WTC11 (cell line): ENCODE results near the gene OST4. TPM values are rescaled to one million over a fixed set of nuclear protein-coding genes. Genes with fewer than 3 reads are reported as not detected.

Experiments used
- ATF1 ChIP-seq: sonication (generic); formaldehyde crosslinking; IDR thresholded peaks from 2 replicates; pipeline ENCODE4 v1.8.1; 2023; ENCODE audit warnings: mild to moderate bottlenecking, moderate library complexity, missing genetic modification reagents
- FOXK1 ChIP-seq: sonication (generic); formaldehyde crosslinking; IDR thresholded peaks from 2 replicates; pipeline ENCODE4 v1.8.0; 2022; ENCODE audit warnings: mild to moderate bottlenecking, moderate library complexity, missing genetic modification reagents
- GABPB1 ChIP-seq: sonication (generic); formaldehyde crosslinking; IDR thresholded peaks from 2 replicates; pipeline ENCODE4 v1.8.1; 2023; ENCODE audit warnings: mild to moderate bottlenecking, missing genetic modification reagents
- HMGA2 ChIP-seq: fragments of 250-450 bp; sonication (Bioruptor Pico); IDR thresholded peaks from 2 replicates; pipeline ENCODE4 v1.4.0; 2021; ENCODE audit warnings: mild to moderate bottlenecking, moderate library complexity
- IRF2 ChIP-seq: sonication (generic); formaldehyde crosslinking; IDR thresholded peaks from 2 replicates; pipeline ENCODE4 v1.8.0; 2022; ENCODE audit warnings: low read depth, missing genetic modification reagents, borderline replicate concordance
- NR2C2 ChIP-seq: sonication (generic); formaldehyde crosslinking; IDR thresholded peaks from 2 replicates; pipeline ENCODE4 v1.8.0; 2022; ENCODE audit warnings: mild to moderate bottlenecking, missing genetic modification reagents
- PRRX2 ChIP-seq: fragments of 250-450 bp; sonication (Bioruptor Pico); IDR thresholded peaks from 2 replicates; pipeline ENCODE4 v1.8.0; 2021; ENCODE audit warnings: mild to moderate bottlenecking
- SMAD4 ChIP-seq: sonication (generic); formaldehyde crosslinking; IDR thresholded peaks from 2 replicates; pipeline ENCODE4 v1.8.0; 2022; ENCODE audit warnings: mild to moderate bottlenecking, missing genetic modification reagents
- SOX15 ChIP-seq: fragments of 250-450 bp; sonication (Bioruptor Pico); IDR thresholded peaks from 2 replicates; pipeline ENCODE4 v1.9.0; 2021; ENCODE audit warnings: mild to moderate bottlenecking
- TCF7 ChIP-seq: sonication (generic); formaldehyde crosslinking; IDR thresholded peaks from 2 replicates; pipeline ENCODE4 v1.8.0; 2022; ENCODE audit warnings: mild to moderate bottlenecking, low read depth, missing genetic modification reagents, moderate library complexity
- TP53 ChIP-seq: sonication (generic); formaldehyde crosslinking; IDR thresholded peaks from 2 replicates; pipeline ENCODE4 v1.8.1; 2023; ENCODE audit warnings: mild to moderate bottlenecking, missing genetic modification reagents
- ZNF263 ChIP-seq: sonication (generic); formaldehyde crosslinking; IDR thresholded peaks from 2 replicates; pipeline ENCODE4 v1.8.1; 2022; ENCODE audit warnings: low read depth, mild to moderate bottlenecking, moderate library complexity, missing genetic modification reagents
- ZNF317 ChIP-seq: sonication (generic); formaldehyde crosslinking; IDR thresholded peaks from 2 replicates; pipeline ENCODE4 v1.8.1; 2023; ENCODE audit warnings: low read depth, mild to moderate bottlenecking, moderate library complexity, missing genetic modification reagents, borderline replicate concordance
- ZNF396 ChIP-seq: fragments of 250-450 bp; sonication (Bioruptor Pico); IDR thresholded peaks from 2 replicates; pipeline ENCODE4 v1.8.0; 2021; ENCODE audit warnings: mild to moderate bottlenecking, moderate library complexity, borderline replicate concordance
- ZNF671 ChIP-seq: fragments of 250-450 bp; sonication (Bioruptor Pico); IDR thresholded peaks from 2 replicates; pipeline ENCODE4 v1.8.0; 2021; ENCODE audit warnings: mild to moderate bottlenecking
- total RNA-seq: library from RNA; stranded (reverse); gene quantifications from 3 replicates; pipeline ENCODE4 v1.2.3, GENCODE V29; 2021
- TF ChIP-seq, protein P1 (sequence below): fragments of 250-450 bp; sonication (Bioruptor Pico); IDR thresholded peaks from 2 replicates; pipeline ENCODE4 v2.1.2; 2022; ENCODE audit warnings: mild to moderate bottlenecking, moderate library complexity
- TF ChIP-seq, protein P2 (sequence below): sonication (generic); formaldehyde crosslinking; conservative IDR thresholded peaks from 2 replicates; pipeline ENCODE4 v1.8.1; 2023; ENCODE audit warnings: mild to moderate bottlenecking, low read depth, missing genetic modification reagents, moderate library complexity
- TF ChIP-seq, protein P3 (sequence below): sonication (generic); formaldehyde crosslinking; IDR thresholded peaks from 2 replicates; pipeline ENCODE4 v1.8.1; 2022; ENCODE audit warnings: low read depth, mild to moderate bottlenecking, moderate library complexity, missing genetic modification reagents, borderline replicate concordance
- TF ChIP-seq, protein P4 (sequence below): fragments of 250-450 bp; sonication (Bioruptor Pico); IDR thresholded peaks from 2 replicates; pipeline ENCODE4 v1.9.0; 2021; ENCODE audit warnings: moderate library complexity, mild to moderate bottlenecking, inconsistent platforms, borderline replicate concordance
- TF ChIP-seq, protein P5 (sequence below): sonication (generic); formaldehyde crosslinking; IDR thresholded peaks from 2 replicates; pipeline ENCODE4 v1.8.0; 2022; ENCODE audit warnings: mild to moderate bottlenecking, missing genetic modification reagents
- TF ChIP-seq, protein P6 (sequence below): fragments of 250-450 bp; sonication (Bioruptor Pico); IDR thresholded peaks from 2 replicates; pipeline ENCODE4 v1.9.0; 2021; ENCODE audit warnings: mild to moderate bottlenecking
- TF ChIP-seq, protein P7 (sequence below): sonication (generic); formaldehyde crosslinking; IDR thresholded peaks from 2 replicates; pipeline ENCODE4 v1.8.1; 2022; ENCODE audit warnings: mild to moderate bottlenecking, moderate library complexity, missing genetic modification reagents
- TF ChIP-seq, protein P8 (sequence below): sonication (generic); formaldehyde crosslinking; IDR thresholded peaks from 2 replicates; pipeline ENCODE4 v1.8.0; 2023; ENCODE audit warnings: mild to moderate bottlenecking, missing genetic modification reagents
- TF ChIP-seq, protein P9 (sequence below): sonication (generic); formaldehyde crosslinking; IDR thresholded peaks from 2 replicates; pipeline ENCODE4 v1.8.1; 2022; ENCODE audit warnings: missing genetic modification reagents, borderline replicate concordance

Gene OST4
- total RNA-seq, 1 experiment from 2014 or later: 210 TPM

DNA sequence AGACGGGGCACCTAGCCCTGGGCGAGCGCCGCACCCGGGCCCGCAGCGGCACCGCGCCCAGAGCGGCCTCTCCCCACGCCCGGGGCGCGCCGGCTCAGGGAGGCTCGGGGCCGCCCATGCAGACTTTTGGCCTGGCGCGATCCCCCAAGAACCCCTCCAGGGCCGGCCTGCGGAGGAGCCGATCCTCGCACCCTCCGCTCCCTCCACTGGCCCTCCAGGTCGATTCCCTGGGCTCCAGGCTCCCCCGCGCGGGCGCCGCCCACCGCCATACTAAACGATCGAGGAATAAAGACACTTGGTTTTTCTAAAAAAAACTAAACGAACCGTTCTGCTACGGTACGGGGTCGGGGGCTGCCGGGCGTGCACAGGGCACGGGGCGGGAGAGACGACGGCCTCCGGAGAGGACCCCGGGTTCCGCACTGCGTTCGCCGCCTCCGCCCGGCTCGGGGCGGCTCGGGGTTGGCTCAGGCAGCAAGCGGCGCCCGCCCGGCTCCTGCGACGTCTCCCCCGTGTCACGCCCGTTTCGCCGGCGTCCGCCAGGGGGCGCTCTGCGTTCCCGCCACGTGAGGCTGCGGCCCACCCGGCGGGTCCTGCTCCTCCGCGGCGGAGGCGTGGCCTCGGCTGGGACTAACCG is 14.8 kb upstream of the OST4 start (continued):
- TF ChIP-seq NR2C2 (CRISPR knock-in tag) (no peak), TCF7 (CRISPR knock-in tag) (no peak), IRF2 (CRISPR knock-in tag) (no peak), TP53 (CRISPR knock-in tag) (no peak; the same call in 1 of the 2 replicates), SMAD4 (CRISPR knock-in tag) (no peak), ZNF396 (CRISPR knock-in tag) (no peak), PRRX2 (CRISPR knock-in tag) (no peak), ZNF317 (no peak), SOX15 (CRISPR knock-in tag) (no peak), ZNF671 (CRISPR knock-in tag) (no peak), HMGA2 (CRISPR knock-in tag) (no peak), ZNF263 (CRISPR knock-in tag) (0 out of 2 replicates have a peak, but pooled peaks have one; percentile 26), ATF1 (no peak), FOXK1 (CRISPR knock-in tag) (peak; percentile 78), GABPB1 (peak; percentile 85)
- TF ChIP-seq, protein P1, sequence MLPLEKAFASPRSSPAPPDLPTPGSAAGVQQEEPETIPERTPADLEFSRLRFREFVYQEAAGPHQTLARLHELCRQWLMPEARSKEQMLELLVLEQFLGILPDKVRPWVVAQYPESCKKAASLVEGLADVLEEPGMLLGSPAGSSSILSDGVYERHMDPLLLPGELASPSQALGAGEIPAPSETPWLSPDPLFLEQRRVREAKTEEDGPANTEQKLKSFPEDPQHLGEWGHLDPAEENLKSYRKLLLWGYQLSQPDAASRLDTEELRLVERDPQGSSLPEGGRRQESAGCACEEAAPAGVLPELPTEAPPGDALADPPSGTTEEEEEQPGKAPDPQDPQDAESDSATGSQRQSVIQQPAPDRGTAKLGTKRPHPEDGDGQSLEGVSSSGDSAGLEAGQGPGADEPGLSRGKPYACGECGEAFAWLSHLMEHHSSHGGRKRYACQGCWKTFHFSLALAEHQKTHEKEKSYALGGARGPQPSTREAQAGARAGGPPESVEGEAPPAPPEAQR (CRISPR knock-in tag): no peak
- TF ChIP-seq, protein P2, sequence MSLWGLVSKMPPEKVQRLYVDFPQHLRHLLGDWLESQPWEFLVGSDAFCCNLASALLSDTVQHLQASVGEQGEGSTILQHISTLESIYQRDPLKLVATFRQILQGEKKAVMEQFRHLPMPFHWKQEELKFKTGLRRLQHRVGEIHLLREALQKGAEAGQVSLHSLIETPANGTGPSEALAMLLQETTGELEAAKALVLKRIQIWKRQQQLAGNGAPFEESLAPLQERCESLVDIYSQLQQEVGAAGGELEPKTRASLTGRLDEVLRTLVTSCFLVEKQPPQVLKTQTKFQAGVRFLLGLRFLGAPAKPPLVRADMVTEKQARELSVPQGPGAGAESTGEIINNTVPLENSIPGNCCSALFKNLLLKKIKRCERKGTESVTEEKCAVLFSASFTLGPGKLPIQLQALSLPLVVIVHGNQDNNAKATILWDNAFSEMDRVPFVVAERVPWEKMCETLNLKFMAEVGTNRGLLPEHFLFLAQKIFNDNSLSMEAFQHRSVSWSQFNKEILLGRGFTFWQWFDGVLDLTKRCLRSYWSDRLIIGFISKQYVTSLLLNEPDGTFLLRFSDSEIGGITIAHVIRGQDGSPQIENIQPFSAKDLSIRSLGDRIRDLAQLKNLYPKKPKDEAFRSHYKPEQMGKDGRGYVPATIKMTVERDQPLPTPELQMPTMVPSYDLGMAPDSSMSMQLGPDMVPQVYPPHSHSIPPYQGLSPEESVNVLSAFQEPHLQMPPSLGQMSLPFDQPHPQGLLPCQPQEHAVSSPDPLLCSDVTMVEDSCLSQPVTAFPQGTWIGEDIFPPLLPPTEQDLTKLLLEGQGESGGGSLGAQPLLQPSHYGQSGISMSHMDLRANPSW: no peak
- TF ChIP-seq, protein P3, sequence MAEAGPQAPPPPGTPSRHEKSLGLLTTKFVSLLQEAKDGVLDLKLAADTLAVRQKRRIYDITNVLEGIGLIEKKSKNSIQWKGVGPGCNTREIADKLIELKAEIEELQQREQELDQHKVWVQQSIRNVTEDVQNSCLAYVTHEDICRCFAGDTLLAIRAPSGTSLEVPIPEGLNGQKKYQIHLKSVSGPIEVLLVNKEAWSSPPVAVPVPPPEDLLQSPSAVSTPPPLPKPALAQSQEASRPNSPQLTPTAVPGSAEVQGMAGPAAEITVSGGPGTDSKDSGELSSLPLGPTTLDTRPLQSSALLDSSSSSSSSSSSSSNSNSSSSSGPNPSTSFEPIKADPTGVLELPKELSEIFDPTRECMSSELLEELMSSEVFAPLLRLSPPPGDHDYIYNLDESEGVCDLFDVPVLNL: peak; percentile 92
- TF ChIP-seq, protein P4, sequence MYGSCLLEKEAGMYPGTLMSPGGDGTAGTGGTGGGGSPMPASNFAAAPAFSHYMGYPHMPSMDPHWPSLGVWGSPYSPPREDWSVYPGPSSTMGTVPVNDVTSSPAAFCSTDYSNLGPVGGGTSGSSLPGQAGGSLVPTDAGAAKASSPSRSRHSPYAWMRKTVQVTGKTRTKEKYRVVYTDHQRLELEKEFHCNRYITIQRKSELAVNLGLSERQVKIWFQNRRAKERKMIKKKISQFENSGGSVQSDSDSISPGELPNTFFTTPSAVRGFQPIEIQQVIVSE: no peak
- TF ChIP-seq, protein P5, sequence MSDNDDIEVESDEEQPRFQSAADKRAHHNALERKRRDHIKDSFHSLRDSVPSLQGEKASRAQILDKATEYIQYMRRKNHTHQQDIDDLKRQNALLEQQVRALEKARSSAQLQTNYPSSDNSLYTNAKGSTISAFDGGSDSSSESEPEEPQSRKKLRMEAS (CRISPR knock-in tag): no peak; the same call in 1 of the 2 replicates
- TF ChIP-seq, protein P6, sequence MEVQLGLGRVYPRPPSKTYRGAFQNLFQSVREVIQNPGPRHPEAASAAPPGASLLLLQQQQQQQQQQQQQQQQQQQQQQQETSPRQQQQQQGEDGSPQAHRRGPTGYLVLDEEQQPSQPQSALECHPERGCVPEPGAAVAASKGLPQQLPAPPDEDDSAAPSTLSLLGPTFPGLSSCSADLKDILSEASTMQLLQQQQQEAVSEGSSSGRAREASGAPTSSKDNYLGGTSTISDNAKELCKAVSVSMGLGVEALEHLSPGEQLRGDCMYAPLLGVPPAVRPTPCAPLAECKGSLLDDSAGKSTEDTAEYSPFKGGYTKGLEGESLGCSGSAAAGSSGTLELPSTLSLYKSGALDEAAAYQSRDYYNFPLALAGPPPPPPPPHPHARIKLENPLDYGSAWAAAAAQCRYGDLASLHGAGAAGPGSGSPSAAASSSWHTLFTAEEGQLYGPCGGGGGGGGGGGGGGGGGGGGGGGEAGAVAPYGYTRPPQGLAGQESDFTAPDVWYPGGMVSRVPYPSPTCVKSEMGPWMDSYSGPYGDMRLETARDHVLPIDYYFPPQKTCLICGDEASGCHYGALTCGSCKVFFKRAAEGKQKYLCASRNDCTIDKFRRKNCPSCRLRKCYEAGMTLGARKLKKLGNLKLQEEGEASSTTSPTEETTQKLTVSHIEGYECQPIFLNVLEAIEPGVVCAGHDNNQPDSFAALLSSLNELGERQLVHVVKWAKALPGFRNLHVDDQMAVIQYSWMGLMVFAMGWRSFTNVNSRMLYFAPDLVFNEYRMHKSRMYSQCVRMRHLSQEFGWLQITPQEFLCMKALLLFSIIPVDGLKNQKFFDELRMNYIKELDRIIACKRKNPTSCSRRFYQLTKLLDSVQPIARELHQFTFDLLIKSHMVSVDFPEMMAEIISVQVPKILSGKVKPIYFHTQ (CRISPR knock-in tag): no peak
- TF ChIP-seq, protein P7, sequence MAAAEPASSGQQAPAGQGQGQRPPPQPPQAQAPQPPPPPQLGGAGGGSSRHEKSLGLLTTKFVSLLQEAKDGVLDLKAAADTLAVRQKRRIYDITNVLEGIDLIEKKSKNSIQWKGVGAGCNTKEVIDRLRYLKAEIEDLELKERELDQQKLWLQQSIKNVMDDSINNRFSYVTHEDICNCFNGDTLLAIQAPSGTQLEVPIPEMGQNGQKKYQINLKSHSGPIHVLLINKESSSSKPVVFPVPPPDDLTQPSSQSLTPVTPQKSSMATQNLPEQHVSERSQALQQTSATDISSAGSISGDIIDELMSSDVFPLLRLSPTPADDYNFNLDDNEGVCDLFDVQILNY (CRISPR knock-in tag): peak; percentile 99
- TF ChIP-seq, protein P8, sequence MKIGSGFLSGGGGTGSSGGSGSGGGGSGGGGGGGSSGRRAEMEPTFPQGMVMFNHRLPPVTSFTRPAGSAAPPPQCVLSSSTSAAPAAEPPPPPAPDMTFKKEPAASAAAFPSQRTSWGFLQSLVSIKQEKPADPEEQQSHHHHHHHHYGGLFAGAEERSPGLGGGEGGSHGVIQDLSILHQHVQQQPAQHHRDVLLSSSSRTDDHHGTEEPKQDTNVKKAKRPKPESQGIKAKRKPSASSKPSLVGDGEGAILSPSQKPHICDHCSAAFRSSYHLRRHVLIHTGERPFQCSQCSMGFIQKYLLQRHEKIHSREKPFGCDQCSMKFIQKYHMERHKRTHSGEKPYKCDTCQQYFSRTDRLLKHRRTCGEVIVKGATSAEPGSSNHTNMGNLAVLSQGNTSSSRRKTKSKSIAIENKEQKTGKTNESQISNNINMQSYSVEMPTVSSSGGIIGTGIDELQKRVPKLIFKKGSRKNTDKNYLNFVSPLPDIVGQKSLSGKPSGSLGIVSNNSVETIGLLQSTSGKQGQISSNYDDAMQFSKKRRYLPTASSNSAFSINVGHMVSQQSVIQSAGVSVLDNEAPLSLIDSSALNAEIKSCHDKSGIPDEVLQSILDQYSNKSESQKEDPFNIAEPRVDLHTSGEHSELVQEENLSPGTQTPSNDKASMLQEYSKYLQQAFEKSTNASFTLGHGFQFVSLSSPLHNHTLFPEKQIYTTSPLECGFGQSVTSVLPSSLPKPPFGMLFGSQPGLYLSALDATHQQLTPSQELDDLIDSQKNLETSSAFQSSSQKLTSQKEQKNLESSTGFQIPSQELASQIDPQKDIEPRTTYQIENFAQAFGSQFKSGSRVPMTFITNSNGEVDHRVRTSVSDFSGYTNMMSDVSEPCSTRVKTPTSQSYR (CRISPR knock-in tag): 0 out of 2 replicates have a peak, but pooled peaks have one; percentile 19
- TF ChIP-seq, protein P9, sequence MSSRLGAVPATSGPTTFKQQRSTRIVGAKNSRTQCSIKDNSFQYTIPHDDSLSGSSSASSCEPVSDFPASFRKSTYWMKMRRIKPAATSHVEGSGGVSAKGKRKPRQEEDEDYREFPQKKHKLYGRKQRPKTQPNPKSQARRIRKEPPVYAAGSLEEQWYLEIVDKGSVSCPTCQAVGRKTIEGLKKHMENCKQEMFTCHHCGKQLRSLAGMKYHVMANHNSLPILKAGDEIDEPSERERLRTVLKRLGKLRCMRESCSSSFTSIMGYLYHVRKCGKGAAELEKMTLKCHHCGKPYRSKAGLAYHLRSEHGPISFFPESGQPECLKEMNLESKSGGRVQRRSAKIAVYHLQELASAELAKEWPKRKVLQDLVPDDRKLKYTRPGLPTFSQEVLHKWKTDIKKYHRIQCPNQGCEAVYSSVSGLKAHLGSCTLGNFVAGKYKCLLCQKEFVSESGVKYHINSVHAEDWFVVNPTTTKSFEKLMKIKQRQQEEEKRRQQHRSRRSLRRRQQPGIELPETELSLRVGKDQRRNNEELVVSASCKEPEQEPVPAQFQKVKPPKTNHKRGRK: no peak
